WTC11 (cell line): ENCODE data around the gene SPRED2. TPM values are rescaled to one million over a fixed set of nuclear protein-coding genes. Genes with fewer than 3 reads are reported as not detected.

Source experiments
- ATAC-seq: fragments of 200-7000 bp; cut with Tn5 transposase; 2 replicates; pipeline ENCODE4 v1.10.0; 2021; ENCODE audit warnings: mild to moderate bottlenecking, moderate library complexity
- CTCF ChIA-PET: fragments of 300-600 bp; sonication (Branson Sonifier 250); formaldehyde crosslinking; loops from one replicate; lab custom pipeline; 2021; ENCODE audit warnings: antibody characterized with exemption; lab: Charles Lee
- POLR2A ChIA-PET: fragments of 350-600 bp; sonication (Branson Sonifier 250); formaldehyde crosslinking; loops from one replicate; lab custom pipeline; 2021; ENCODE audit warnings: antibody characterized with exemption; lab: Charles Lee
- DNase-seq: peaks from one replicate; pipeline ENCODE4 v3.0.0; 2021; ENCODE audit warnings: low spot score
- H3K27ac Mint-ChIP-seq: 2 replicates; pipeline ENCODE4 v1.8.0; 2021; ENCODE audit warnings: mixed read lengths
- H3K27me3 Mint-ChIP-seq: 2 replicates; pipeline ENCODE4 v1.8.0; 2021; ENCODE audit warnings: low read depth, mild to moderate bottlenecking, moderate library complexity, mixed read lengths
- H3K36me3 Mint-ChIP-seq: 2 replicates; pipeline ENCODE4 v1.8.0; 2021; ENCODE audit warnings: mixed read lengths
- H3K4me1 Mint-ChIP-seq: 2 replicates; pipeline ENCODE4 v1.8.0; 2022; ENCODE audit warnings: mixed read lengths
- H3K4me3 Mint-ChIP-seq: 2 replicates; pipeline ENCODE4 v1.8.0; 2021; ENCODE audit warnings: mild to moderate bottlenecking, moderate library complexity, mixed read lengths
- H3K9me3 Mint-ChIP-seq: 2 replicates; pipeline ENCODE4 v1.8.0; 2021; ENCODE audit warnings: mixed read lengths
- CBFB ChIP-seq: sonication (generic); formaldehyde crosslinking; IDR thresholded peaks from 2 replicates; pipeline ENCODE4 v1.8.1; 2022; ENCODE audit warnings: mild to moderate bottlenecking, low read depth, missing genetic modification reagents
- CREB1 ChIP-seq: sonication (generic); formaldehyde crosslinking; IDR thresholded peaks from 2 replicates; pipeline ENCODE4 v1.8.0; 2023; ENCODE audit warnings: mild to moderate bottlenecking, missing genetic modification reagents
- E2F4 ChIP-seq: sonication (generic); formaldehyde crosslinking; IDR thresholded peaks from 2 replicates; pipeline ENCODE4 v1.8.1; 2022; ENCODE audit warnings: low read depth, mild to moderate bottlenecking, moderate library complexity, missing genetic modification reagents, borderline replicate concordance
- ETV6 ChIP-seq: sonication (generic); formaldehyde crosslinking; IDR thresholded peaks from 2 replicates; pipeline ENCODE4 v1.8.1; 2022; ENCODE audit warnings: mild to moderate bottlenecking, missing genetic modification reagents
- FOXK1 ChIP-seq: sonication (generic); formaldehyde crosslinking; IDR thresholded peaks from 2 replicates; pipeline ENCODE4 v1.8.0; 2022; ENCODE audit warnings: mild to moderate bottlenecking, moderate library complexity, missing genetic modification reagents
- GTF2I ChIP-seq: fragments of 250-450 bp; sonication (Bioruptor Pico); conservative IDR thresholded peaks from 2 replicates; pipeline ENCODE4 v1.4.0; 2021; ENCODE audit warnings: mild to moderate bottlenecking
- MAX ChIP-seq: sonication (generic); formaldehyde crosslinking; IDR thresholded peaks from 2 replicates; pipeline ENCODE4 v1.8.0; 2022; ENCODE audit warnings: mild to moderate bottlenecking, missing genetic modification reagents
- MYBL2 ChIP-seq: sonication (generic); formaldehyde crosslinking; IDR thresholded peaks from 2 replicates; pipeline ENCODE4 v1.8.1; 2023; ENCODE audit warnings: mild to moderate bottlenecking, moderate library complexity, missing genetic modification reagents
- NFATC4 ChIP-seq: fragments of 250-450 bp; sonication (Bioruptor Pico); IDR thresholded peaks from 2 replicates; pipeline ENCODE4 v1.9.0; 2021; ENCODE audit warnings: mild to moderate bottlenecking
- PRRX2 ChIP-seq: fragments of 250-450 bp; sonication (Bioruptor Pico); IDR thresholded peaks from 2 replicates; pipeline ENCODE4 v1.8.0; 2021; ENCODE audit warnings: mild to moderate bottlenecking
- RORB ChIP-seq: fragments of 250-450 bp; sonication (Bioruptor Pico); IDR thresholded peaks from 2 replicates; pipeline ENCODE4 v1.9.0; 2021; ENCODE audit warnings: mild to moderate bottlenecking
- TEAD4 ChIP-seq: sonication (generic); formaldehyde crosslinking; IDR thresholded peaks from 2 replicates; pipeline ENCODE4 v1.8.0; 2022; ENCODE audit warnings: mild to moderate bottlenecking, missing genetic modification reagents
- TP53 ChIP-seq: sonication (generic); formaldehyde crosslinking; IDR thresholded peaks from 2 replicates; pipeline ENCODE4 v1.8.1; 2023; ENCODE audit warnings: mild to moderate bottlenecking, missing genetic modification reagents
- ZNF317 ChIP-seq: sonication (generic); formaldehyde crosslinking; IDR thresholded peaks from 2 replicates; pipeline ENCODE4 v1.8.1; 2023; ENCODE audit warnings: low read depth, mild to moderate bottlenecking, moderate library complexity, missing genetic modification reagents, borderline replicate concordance
- ZNF396 ChIP-seq: fragments of 250-450 bp; sonication (Bioruptor Pico); IDR thresholded peaks from 2 replicates; pipeline ENCODE4 v1.8.0; 2021; ENCODE audit warnings: mild to moderate bottlenecking, moderate library complexity, borderline replicate concordance
- ZNF423 ChIP-seq: fragments of 250-450 bp; sonication (Bioruptor Pico); IDR thresholded peaks from 2 replicates; pipeline ENCODE4 v2.1.2; 2022; ENCODE audit warnings: mild to moderate bottlenecking, moderate library complexity
- ZNF532 ChIP-seq: fragments of 250-450 bp; sonication (Bioruptor Pico); IDR thresholded peaks from 2 replicates; pipeline ENCODE4 v1.9.0; 2021; ENCODE audit warnings: mild to moderate bottlenecking, borderline replicate concordance
- ZNF671 ChIP-seq: fragments of 250-450 bp; sonication (Bioruptor Pico); IDR thresholded peaks from 2 replicates; pipeline ENCODE4 v1.8.0; 2021; ENCODE audit warnings: mild to moderate bottlenecking
- total RNA-seq: library from RNA; stranded (reverse); gene quantifications from 3 replicates; pipeline ENCODE4 v1.2.3, GENCODE V29; 2021
- TF ChIP-seq, protein P1 (sequence below): sonication (generic); formaldehyde crosslinking; IDR thresholded peaks from 2 replicates; pipeline ENCODE4 v1.8.0; 2023; ENCODE audit warnings: missing genetic modification reagents, mild to moderate bottlenecking, borderline replicate concordance
- TF ChIP-seq, protein P2 (sequence below): fragments of 250-450 bp; sonication (Bioruptor Pico); IDR thresholded peaks from 2 replicates; pipeline ENCODE4 v1.9.0; 2021; ENCODE audit warnings: mild to moderate bottlenecking
- TF ChIP-seq, protein P3 (sequence below): fragments of 250-450 bp; sonication (Bioruptor Pico); IDR thresholded peaks from 2 replicates; pipeline ENCODE4 v1.9.0; 2021; ENCODE audit warnings: moderate library complexity, mild to moderate bottlenecking, inconsistent platforms, borderline replicate concordance

Gene SPRED2
- total RNA-seq, 1 experiment from 2014 or later = 34.1 TPM

DNA sequence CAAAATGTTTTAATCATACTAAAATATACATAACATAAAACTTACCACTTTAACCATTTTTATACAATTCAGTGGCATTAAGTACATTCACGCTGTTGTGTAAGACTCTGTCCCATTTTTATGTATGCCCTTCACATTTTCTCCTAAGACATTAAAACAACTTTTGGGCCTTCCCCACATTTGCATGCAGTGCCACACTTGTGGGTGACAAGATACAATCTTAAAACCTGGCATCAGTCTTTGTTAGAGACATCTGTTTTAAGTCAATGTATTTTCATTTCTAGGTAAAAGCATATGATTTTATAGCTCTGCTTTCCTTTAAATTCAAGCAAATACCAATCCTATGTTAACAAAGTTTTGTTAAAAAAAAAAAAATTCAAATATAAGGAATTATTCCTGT, 17.3 kb downstream of the SPRED2 start:
- CTCF ChIA-PET = no interaction called here
- Mint-ChIP-seq H3K36me3 (no peaks in the 10 kb centered on the region), H3K9me3 (no peaks in the 10 kb centered on the region), H3K27me3 (no peaks in the 10 kb centered on the region)
- TF ChIP-seq, protein P1, sequence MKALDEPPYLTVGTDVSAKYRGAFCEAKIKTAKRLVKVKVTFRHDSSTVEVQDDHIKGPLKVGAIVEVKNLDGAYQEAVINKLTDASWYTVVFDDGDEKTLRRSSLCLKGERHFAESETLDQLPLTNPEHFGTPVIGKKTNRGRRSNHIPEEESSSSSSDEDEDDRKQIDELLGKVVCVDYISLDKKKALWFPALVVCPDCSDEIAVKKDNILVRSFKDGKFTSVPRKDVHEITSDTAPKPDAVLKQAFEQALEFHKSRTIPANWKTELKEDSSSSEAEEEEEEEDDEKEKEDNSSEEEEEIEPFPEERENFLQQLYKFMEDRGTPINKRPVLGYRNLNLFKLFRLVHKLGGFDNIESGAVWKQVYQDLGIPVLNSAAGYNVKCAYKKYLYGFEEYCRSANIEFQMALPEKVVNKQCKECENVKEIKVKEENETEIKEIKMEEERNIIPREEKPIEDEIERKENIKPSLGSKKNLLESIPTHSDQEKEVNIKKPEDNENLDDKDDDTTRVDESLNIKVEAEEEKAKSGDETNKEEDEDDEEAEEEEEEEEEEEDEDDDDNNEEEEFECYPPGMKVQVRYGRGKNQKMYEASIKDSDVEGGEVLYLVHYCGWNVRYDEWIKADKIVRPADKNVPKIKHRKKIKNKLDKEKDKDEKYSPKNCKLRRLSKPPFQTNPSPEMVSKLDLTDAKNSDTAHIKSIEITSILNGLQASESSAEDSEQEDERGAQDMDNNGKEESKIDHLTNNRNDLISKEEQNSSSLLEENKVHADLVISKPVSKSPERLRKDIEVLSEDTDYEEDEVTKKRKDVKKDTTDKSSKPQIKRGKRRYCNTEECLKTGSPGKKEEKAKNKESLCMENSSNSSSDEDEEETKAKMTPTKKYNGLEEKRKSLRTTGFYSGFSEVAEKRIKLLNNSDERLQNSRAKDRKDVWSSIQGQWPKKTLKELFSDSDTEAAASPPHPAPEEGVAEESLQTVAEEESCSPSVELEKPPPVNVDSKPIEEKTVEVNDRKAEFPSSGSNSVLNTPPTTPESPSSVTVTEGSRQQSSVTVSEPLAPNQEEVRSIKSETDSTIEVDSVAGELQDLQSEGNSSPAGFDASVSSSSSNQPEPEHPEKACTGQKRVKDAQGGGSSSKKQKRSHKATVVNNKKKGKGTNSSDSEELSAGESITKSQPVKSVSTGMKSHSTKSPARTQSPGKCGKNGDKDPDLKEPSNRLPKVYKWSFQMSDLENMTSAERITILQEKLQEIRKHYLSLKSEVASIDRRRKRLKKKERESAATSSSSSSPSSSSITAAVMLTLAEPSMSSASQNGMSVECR = no peak
- no peak for TF ChIP-seq CBFB (CRISPR knock-in tag)
- TF ChIP-seq ETV6 (CRISPR knock-in tag) = no peak
- no peak for TF ChIP-seq TP53 (CRISPR knock-in tag)
- TF ChIP-seq CREB1 (CRISPR knock-in tag) = no peak
- no peak for TF ChIP-seq MYBL2 (CRISPR knock-in tag)
- no peak for TF ChIP-seq FOXK1 (CRISPR knock-in tag)
- no peak for TF ChIP-seq ZNF396 (CRISPR knock-in tag)
- TF ChIP-seq, all 79 proteins: peak for 0
- no peak overlapping the region for H3K27ac Mint-ChIP-seq
- DNase-seq (no peak), ATAC-seq (no peak)
- peaks cover 63% of the 10 kb centered on the region for H3K4me1 Mint-ChIP-seq
- no peak overlapping the region for H3K4me3 Mint-ChIP-seq
- POLR2A ChIA-PET = no interaction called here

GRCh38 chr2:65413610-65414009, 18.8 kb downstream of the SPRED2 start:
- POLR2A ChIA-PET = no interaction called here
- ATAC-seq (no peak), DNase-seq (no peak)
- Mint-ChIP-seq H3K4me1 (peaks cover 63% of the 10 kb centered on the region), H3K4me3 (no peak overlapping the region), H3K27ac (no peak overlapping the region), H3K27me3 (no peaks in the 10 kb centered on the region), H3K9me3 (no peaks in the 10 kb centered on the region), H3K36me3 (no peaks in the 10 kb centered on the region)
- CTCF ChIA-PET = no interaction called here
- TF ChIP-seq E2F4 (CRISPR knock-in tag) = no peak
- TF ChIP-seq, protein P2, sequence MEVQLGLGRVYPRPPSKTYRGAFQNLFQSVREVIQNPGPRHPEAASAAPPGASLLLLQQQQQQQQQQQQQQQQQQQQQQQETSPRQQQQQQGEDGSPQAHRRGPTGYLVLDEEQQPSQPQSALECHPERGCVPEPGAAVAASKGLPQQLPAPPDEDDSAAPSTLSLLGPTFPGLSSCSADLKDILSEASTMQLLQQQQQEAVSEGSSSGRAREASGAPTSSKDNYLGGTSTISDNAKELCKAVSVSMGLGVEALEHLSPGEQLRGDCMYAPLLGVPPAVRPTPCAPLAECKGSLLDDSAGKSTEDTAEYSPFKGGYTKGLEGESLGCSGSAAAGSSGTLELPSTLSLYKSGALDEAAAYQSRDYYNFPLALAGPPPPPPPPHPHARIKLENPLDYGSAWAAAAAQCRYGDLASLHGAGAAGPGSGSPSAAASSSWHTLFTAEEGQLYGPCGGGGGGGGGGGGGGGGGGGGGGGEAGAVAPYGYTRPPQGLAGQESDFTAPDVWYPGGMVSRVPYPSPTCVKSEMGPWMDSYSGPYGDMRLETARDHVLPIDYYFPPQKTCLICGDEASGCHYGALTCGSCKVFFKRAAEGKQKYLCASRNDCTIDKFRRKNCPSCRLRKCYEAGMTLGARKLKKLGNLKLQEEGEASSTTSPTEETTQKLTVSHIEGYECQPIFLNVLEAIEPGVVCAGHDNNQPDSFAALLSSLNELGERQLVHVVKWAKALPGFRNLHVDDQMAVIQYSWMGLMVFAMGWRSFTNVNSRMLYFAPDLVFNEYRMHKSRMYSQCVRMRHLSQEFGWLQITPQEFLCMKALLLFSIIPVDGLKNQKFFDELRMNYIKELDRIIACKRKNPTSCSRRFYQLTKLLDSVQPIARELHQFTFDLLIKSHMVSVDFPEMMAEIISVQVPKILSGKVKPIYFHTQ (CRISPR knock-in tag) = no peak
- no peak for TF ChIP-seq MAX (CRISPR knock-in tag)
- no peak for TF ChIP-seq NFATC4 (CRISPR knock-in tag)
- TF ChIP-seq ZNF423 = no peak
- TF ChIP-seq ZNF671 = no peak
- TF ChIP-seq PRRX2 (CRISPR knock-in tag) = no peak
- TF ChIP-seq GTF2I (CRISPR knock-in tag) = no peak
- TF ChIP-seq, protein P3, sequence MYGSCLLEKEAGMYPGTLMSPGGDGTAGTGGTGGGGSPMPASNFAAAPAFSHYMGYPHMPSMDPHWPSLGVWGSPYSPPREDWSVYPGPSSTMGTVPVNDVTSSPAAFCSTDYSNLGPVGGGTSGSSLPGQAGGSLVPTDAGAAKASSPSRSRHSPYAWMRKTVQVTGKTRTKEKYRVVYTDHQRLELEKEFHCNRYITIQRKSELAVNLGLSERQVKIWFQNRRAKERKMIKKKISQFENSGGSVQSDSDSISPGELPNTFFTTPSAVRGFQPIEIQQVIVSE (CRISPR knock-in tag) = no peak
- no peak for TF ChIP-seq TEAD4 (CRISPR knock-in tag)
- TF ChIP-seq ZNF532 = no peak
- no peak for TF ChIP-seq RORB (CRISPR knock-in tag)
- no peak for TF ChIP-seq ZNF317 (CRISPR knock-in tag)
